Gastrocnemius medialis (tissue), 4 donors: ENCODE data around the gene SMIM10. TPM values are rescaled to one million over a fixed set of nuclear protein-coding genes. Genes with fewer than 3 reads are reported as not detected.

ENCODE experiments used
- ATAC-seq, 2 donors: fragments of 150-250 bp; one replicate each; pipeline ENCODE4 v1.9.1; 2016
- DNase-seq, 2 donors: peaks; one replicate each; pipeline ENCODE4 v3.0.0-alpha.2; 2019
- H3K27ac ChIP-seq, 4 donors: fragments of 200-600 bp; sonication (generic); 1 replicate in 1 of 4; 2 replicates in 3 of 4; pipeline ENCODE4 v1.5.1; 2016 to 2018; ENCODE audit warnings: mild to moderate bottlenecking in 2 of 4, moderate library complexity in 1 of 4
- H3K27me3 ChIP-seq, 3 donors: fragments of 200-600 bp; sonication (generic) in 2 of 3; 1 replicate in 1 of 3; 2 replicates in 2 of 3; pipeline versions ENCODE4 v1.5.1 to v1.6.0; 2016 to 2019; ENCODE audit warnings: mild to moderate bottlenecking in 1 of 3, moderate library complexity in 1 of 3
- H3K36me3 ChIP-seq, 2 donors: fragments of 200-600 bp; sonication (generic) in 1 of 2; one replicate each; pipeline ENCODE4 v1.5.1; 2017 to 2018
- H3K4me1 ChIP-seq, 2 donors: fragments of 200-600 bp; sonication (generic) in 1 of 2; one replicate each; pipeline ENCODE4 v1.5.1; 2016 to 2017; ENCODE audit warnings: mild to moderate bottlenecking in 2 of 2
- H3K4me3 ChIP-seq, 4 donors: fragments of 200-600 bp; sonication (generic) in 3 of 4; 1 replicate in 1 of 4; 2 replicates in 3 of 4; pipeline ENCODE4 v1.5.1; 2016 to 2019; ENCODE audit warnings: mild to moderate bottlenecking in 2 of 4
- H3K9me3 ChIP-seq, 3 donors: fragments of 200-600 bp; sonication (generic) in 2 of 3; 1 replicate in 1 of 3; 2 replicates in 2 of 3; pipeline ENCODE4 v1.5.1; 2016 to 2019
- CTCF ChIP-seq, 5 experiments: fragments of 450-650 bp in 3 of 5; fragments of 200-600 bp in 2 of 5; sonication (generic) in 2 of 5; IDR thresholded peaks in 4 of 5; conservative IDR thresholded peaks in 1 of 5; 1 replicate in 4 of 5; 2 replicates in 1 of 5; pipeline ENCODE4 v1.5.1; 2016 to 2019; ENCODE audit warnings: antibody characterized with exemption in 5 of 5, mild to moderate bottlenecking in 3 of 5, moderate library complexity in 3 of 5
- POLR2A ChIP-seq, 2 donors: fragments of 450-650 bp; IDR thresholded peaks; one replicate each; pipeline ENCODE4 v1.6.1; 2017; ENCODE audit warnings: antibody characterized with exemption in 2 of 2, mild to moderate bottlenecking in 2 of 2, moderate library complexity in 2 of 2
- in situ Hi-C, 4 donors: fragments of 200-750 bp; cut with MboI; loops; one replicate each; pipeline versions ENCODE4 v1.15.0 to v1.8.0; 2017; ENCODE audit warnings: low sequenced_read_pairs in 4 of 4
- intact Hi-C: fragments of 100-400 bp; cut with DNase I; formaldehyde crosslinking; loops from one replicate; pipeline ENCODE4 v1.15.1; 2023; ENCODE audit warnings: low total_unique reads
- total RNA-seq, 4 donors: library from RNA; depleted of rRNA; stranded (reverse); fragments of >200 nt; gene quantifications; one replicate each; pipeline versions ENCODE4 v1.1.0 to v1.2.3, GENCODE V29; 2016

SMIM10 gene
- total RNA-seq, 4 donors from 2014 or later: 1.0 to 2.7 (median 1.5) TPM

DNA sequence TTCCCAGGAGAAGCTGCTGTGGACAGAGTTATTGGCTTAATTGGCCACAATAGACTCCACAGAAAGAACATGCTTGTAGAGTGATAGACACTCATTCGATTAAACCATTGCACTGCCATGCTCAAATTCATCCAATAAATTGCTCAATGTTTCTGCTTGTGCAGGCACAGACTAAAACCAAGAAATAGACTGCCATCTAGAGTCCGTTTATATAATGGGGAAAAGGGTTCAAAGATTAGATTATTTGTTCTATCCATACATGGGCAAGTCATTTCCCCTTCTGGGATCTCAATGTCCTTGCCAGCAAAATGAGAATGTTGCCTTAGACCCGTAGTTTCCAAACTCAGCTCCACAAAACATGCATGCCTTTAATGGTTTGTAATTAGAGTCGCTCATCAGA, 8.7 kb downstream of the SMIM10 start:
- intact Hi-C loops (loop anchor here (1.0 kb wide), 1 partner anchor 34 kb away; no protein-coding TSS in a partner anchor), in situ Hi-C loops (loop anchor here in 1 of 4 donors (5.0 kb wide), 1 partner anchor 37 kb away; no protein-coding TSS in a partner anchor)
- TF ChIP-seq POLR2A (IDR thresholded peaks at IDR 0.05) (no peak), CTCF (IDR thresholded peaks at IDR 0.05 in 4 of 5, conservative IDR thresholded peaks at IDR 0.05 in 1 of 5) (peak in 2 of 5 experiments; percentile 37 to 44)
- Histone ChIP-seq H3K36me3 (no peaks in the 10 kb centered on the region), H3K27ac (peak overlapping the region in 1 of 4 donors; percentile 31), H3K4me3 (no peak overlapping the region), H3K9me3 (no peaks in the 10 kb centered on the region), H3K4me1 (peaks cover 0 to 3% of the 10 kb centered on the region in 2 donors), H3K27me3 (no peaks in the 10 kb centered on the region)
- ATAC-seq: peak in 1 of 2 donors; percentile 35
- DNase-seq: no peak

DNA sequence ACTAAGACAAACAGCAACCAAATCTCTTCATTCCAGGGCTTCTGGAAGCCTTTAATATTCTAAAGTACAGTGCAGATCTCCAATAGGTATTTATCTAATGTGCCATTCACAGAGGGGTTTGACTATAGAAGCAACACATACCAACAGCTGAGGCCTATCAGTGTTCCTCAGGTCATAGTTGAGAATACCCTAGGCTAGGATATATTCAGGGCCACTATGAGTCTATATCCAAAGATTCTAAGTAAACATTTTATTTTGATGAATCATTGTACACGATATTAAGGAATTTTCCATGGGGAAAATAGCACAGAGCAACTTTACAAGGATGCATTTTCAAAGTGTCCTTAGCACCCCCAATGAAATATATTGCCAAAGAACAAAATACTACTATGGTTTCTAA, 9.7 kb downstream of the SMIM10 start:
- Histone ChIP-seq H3K4me3 (no peak overlapping the region), H3K9me3 (no peaks in the 10 kb centered on the region), H3K36me3 (no peaks in the 10 kb centered on the region), H3K27ac (no peak overlapping the region), H3K4me1 (peaks cover 0 to 3% of the 10 kb centered on the region in 2 donors), H3K27me3 (no peaks in the 10 kb centered on the region)
- intact Hi-C loops: no loop called here
- no peak for TF ChIP-seq CTCF (IDR thresholded peaks at IDR 0.05 in 4 of 5, conservative IDR thresholded peaks at IDR 0.05 in 1 of 5)
- ATAC-seq (no peak), DNase-seq (no peak)
- in situ Hi-C loops: no loop called here

- TF ChIP-seq POLR2A (IDR thresholded peaks at IDR 0.05) (no peak), CTCF (IDR thresholded peaks at IDR 0.05 in 4 of 5, conservative IDR thresholded peaks at IDR 0.05 in 1 of 5) (no peak)
- DNase-seq (peak; percentile 66 to 84), ATAC-seq (peak; percentile 96 to 98)
- H3K9me3 ChIP-seq: no peaks in the 10 kb centered on the region
- in situ Hi-C loops (no loop called here), intact Hi-C loops (loop anchor here (1.0 kb wide), 1 partner anchor 48 kb away; the partner anchor contains the start of gene RTL8A)
- H3K4me1 ChIP-seq: peaks cover 0 to 3% of the 10 kb centered on the region in 2 donors
- no peaks in the 10 kb centered on the region for H3K36me3 ChIP-seq
- no peaks in the 10 kb centered on the region for H3K27me3 ChIP-seq
- peak overlapping the region; percentile 48 to 65 (median 54) for H3K4me3 ChIP-seq
- peak overlapping the region; percentile 26 to 63 (median 55) for H3K27ac ChIP-seq
Observed at GRCh38 chrX:135003876-135004623, 13.3 kb downstream of the SMIM10 start.

DNA sequence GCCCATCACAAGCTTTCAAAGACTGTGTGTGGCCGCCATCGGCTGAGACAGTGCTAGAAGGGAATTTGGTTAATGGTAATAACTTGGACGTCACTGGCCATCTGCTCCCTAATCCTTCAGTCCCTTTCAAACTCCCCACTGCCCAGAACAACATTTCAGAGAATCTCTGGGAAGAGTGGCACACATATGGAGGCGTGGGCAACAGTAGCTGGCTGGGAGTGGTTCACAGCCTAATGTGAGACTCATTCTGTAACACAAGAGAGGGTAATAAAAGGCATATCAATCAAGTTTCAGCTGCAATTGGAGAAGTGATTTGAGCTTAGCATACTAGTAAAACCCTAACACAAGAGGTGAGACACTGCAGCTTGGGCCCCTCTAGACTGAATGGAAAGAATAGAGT, 15.4 kb downstream of the SMIM10 start:
- H3K27ac ChIP-seq: no peak overlapping the region
- H3K4me3 ChIP-seq: no peak overlapping the region
- H3K9me3 ChIP-seq: no peaks in the 10 kb centered on the region
- H3K36me3 ChIP-seq: no peaks in the 10 kb centered on the region
- no peaks in the 10 kb centered on the region for H3K27me3 ChIP-seq
- in situ Hi-C loops (no loop called here), intact Hi-C loops (no loop called here)
- ATAC-seq: no peak
- no peak for DNase-seq
- TF ChIP-seq POLR2A (IDR thresholded peaks at IDR 0.05) (no peak), CTCF (IDR thresholded peaks at IDR 0.05 in 4 of 5, conservative IDR thresholded peaks at IDR 0.05 in 1 of 5) (no peak)
- peaks cover 0 to 3% of the 10 kb centered on the region in 2 donors for H3K4me1 ChIP-seq
